NCI-H1694 (cell line): ENCODE measurements around the gene BBS7.

ENCODE experiments used
- DNase-seq: peaks from one replicate; lab custom pipeline; 2025; lab: John Stamatoyannopoulos, UW

Gene BBS7

GRCh38 chr4:121824950-121825349, 45.3 kb downstream of the BBS7 start:
- DNase-seq = no peak

GRCh38 chr4:121824171-121824527, 46.1 kb downstream of the BBS7 start:
- no peak for DNase-seq

GRCh38 chr4:121823505-121824170, 46.6 kb downstream of the BBS7 start, which contains the start of gene CCNA2:
Gene CCNA2 (minus strand): TSS chr4:121823883. CDS start chr4:121823628, 255 bp downstream.
- peak; percentile 91 for DNase-seq

GRCh38 chr4:121822796-121823504, 47.3 kb downstream of the BBS7 start:
- DNase-seq = peak; percentile 2

GRCh38 chr4:121822047-121822446, 48.2 kb downstream of the BBS7 start:
- DNase-seq = no peak

GRCh38 chr4:121819216-121819965, 50.9 kb downstream of the BBS7 start:
- DNase-seq = no peak

GRCh38 chr4:121818215-121818614, 52.1 kb downstream of the BBS7 start:
- DNase-seq = no peak

- DNase-seq = no peak
Observed at GRCh38 chr4:121817701-121818100, 52.6 kb downstream of the BBS7 start.

- DNase-seq = no peak
Observed at GRCh38 chr4:121817006-121817405, 53.3 kb downstream of the BBS7 start.

- DNase-seq = no peak
Observed at GRCh38 chr4:121814756-121815155, 55.5 kb downstream of the BBS7 start.

- no peak for DNase-seq
Observed at GRCh38 chr4:121811122-121811521, 59.2 kb downstream of the BBS7 start.

- DNase-seq = no peak
Observed at GRCh38 chr4:121806411-121806810, 63.9 kb downstream of the BBS7 start.

GRCh38 chr4:121801715-121802075, 68.6 kb downstream of the BBS7 start:
- no peak for DNase-seq

- peak; percentile 78 for DNase-seq
Observed at GRCh38 chr4:121800961-121801714, 69.1 kb downstream of the BBS7 start, which contains the start of gene EXOSC9. Gene EXOSC9 (plus strand): TSS chr4:121801323. CDS start chr4:121801425, 102 bp downstream.

GRCh38 chr4:121800638-121800960, 69.7 kb downstream of the BBS7 start:
- no peak for DNase-seq

GRCh38 chr4:121799867-121800501, 70.3 kb downstream of the BBS7 start:
- no peak for DNase-seq

- no peak for DNase-seq
Observed at GRCh38 chr4:121799208-121799823, 71.0 kb downstream of the BBS7 start.

- DNase-seq = no peak
Observed at GRCh38 chr4:121796283-121796682, 74.0 kb downstream of the BBS7 start.

GRCh38 chr4:121794505-121795188, 75.6 kb downstream of the BBS7 start:
- no peak for DNase-seq

- no peak for DNase-seq
Observed at GRCh38 chr4:121792966-121793365, 77.3 kb downstream of the BBS7 start.

GRCh38 chr4:121791481-121791880, 78.8 kb downstream of the BBS7 start:
- DNase-seq = no peak
